Measurements from ENCODE around the gene CORO2A. TPM values are rescaled to one million over a fixed set of nuclear protein-coding genes. Genes with fewer than 3 reads are reported as not detected.

The CORO2A gene
- total and polyA plus RNA-seq, 2 of the 13 experiments (the other 11 are each of a cell fraction or from before 2014, with no cell fraction given) = 14.4 to 15.3 TPM

DNA sequence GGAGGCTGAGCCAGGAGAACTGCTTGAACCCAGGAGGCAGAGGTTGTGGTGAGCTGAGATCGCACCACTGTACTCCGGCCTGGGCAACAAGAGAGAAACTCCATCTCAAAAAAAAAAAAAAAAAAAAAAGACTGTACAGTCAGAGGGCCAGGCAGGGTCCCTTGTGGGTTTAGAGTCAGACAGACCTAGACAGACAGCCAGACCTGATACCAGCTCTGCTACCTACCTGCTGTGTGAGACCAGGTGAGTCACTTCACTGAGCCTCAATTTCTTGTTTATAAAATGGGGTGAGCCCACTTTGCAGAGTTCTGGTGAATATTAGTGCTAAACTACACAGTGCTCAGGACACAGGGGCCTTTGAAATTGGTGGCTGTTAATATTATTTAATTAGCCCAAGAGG is 93.1 kb downstream of the CORO2A start (continued):
- TF ChIP-seq, protein P1, sequence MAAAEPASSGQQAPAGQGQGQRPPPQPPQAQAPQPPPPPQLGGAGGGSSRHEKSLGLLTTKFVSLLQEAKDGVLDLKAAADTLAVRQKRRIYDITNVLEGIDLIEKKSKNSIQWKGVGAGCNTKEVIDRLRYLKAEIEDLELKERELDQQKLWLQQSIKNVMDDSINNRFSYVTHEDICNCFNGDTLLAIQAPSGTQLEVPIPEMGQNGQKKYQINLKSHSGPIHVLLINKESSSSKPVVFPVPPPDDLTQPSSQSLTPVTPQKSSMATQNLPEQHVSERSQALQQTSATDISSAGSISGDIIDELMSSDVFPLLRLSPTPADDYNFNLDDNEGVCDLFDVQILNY (CRISPR knock-in tag; conservative IDR thresholded peaks at IDR 0.05) = no peak

DNA sequence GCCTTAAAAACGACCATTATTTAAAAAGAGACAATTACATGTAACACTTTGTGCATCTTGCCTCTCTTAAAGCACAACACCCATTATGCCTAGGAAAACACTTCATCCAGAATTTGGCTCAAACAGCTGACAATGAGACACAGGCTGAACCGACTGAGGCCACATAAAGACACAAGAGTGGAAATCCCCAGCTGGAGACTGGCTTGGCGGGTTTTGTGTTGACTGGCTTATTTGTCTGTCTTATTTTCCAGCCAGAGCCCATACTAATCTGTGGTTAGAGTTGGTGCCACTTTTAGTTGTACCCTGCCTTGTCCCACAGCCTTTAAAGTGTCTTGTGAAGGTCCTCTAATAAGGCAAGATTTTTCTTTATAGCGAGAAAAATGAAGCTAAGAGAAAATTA is 94.6 kb downstream of the CORO2A start:
- H3K27ac ChIP-seq (ENCODE audit: extremely low read length, insufficient read depth, low read length) = no peak overlapping the region
- no peak overlapping the region for H3K9ac ChIP-seq (ENCODE audit: insufficient read depth, low read depth, low read length)
- no peaks in the 10 kb centered on the region for H4K20me1 ChIP-seq (ENCODE audit: insufficient read depth, low read length)
- no peak overlapping the region for H3K4me3 ChIP-seq (replicated peaks in 1 of 3; ENCODE audit: insufficient read depth in 1 of 3, low read depth in 2 of 3, low read length in 3 of 3)
- FAIRE-seq (no peak), ATAC-seq (no peak), DNase-seq (ENCODE audit: low spot score) (no peak)
- no TSS peak for BruUV-seq (replicated peaks)
- no peaks in the 10 kb centered on the region for H3K9me3 ChIP-seq (ENCODE audit: low read length)
- H2AFZ ChIP-seq (ENCODE audit: low read length) = no peak overlapping the region
- ChIA-PET POLR2A (no interaction called here), CTCF (ENCODE audit: low intra/inter-chr PET ratio, low total read pairs) (no interaction called here)
- TF ChIP-seq ZNF10 (CRISPR knock-in tag; IDR thresholded peaks at IDR 0.05; ENCODE audit: borderline replicate concordance, low read depth) (no peak), SP5 (CRISPR knock-in tag; IDR thresholded peaks at IDR 0.05; ENCODE audit: borderline replicate concordance, low read depth) (no peak), PCBP1 (IDR thresholded peaks at IDR 0.05; ENCODE audit: borderline replicate concordance, low read depth, low read length) (no peak), KDM2A (CRISPR knock-in tag; IDR thresholded peaks at IDR 0.05; ENCODE audit: borderline replicate concordance, low read depth) (no peak), ZNF790 (CRISPR knock-in tag; IDR thresholded peaks at IDR 0.05; ENCODE audit: borderline replicate concordance) (no peak), ZZZ3 (CRISPR knock-in tag; IDR thresholded peaks at IDR 0.05; ENCODE audit: borderline replicate concordance) (no peak), ELF4 (CRISPR knock-in tag; IDR thresholded peaks at IDR 0.05; ENCODE audit: borderline replicate concordance) (no peak), SMAD3 (CRISPR knock-in tag; IDR thresholded peaks at IDR 0.05) (no peak), ZNF556 (CRISPR knock-in tag; IDR thresholded peaks at IDR 0.05; ENCODE audit: borderline replicate concordance) (no peak)
- TF ChIP-seq, protein P2, sequence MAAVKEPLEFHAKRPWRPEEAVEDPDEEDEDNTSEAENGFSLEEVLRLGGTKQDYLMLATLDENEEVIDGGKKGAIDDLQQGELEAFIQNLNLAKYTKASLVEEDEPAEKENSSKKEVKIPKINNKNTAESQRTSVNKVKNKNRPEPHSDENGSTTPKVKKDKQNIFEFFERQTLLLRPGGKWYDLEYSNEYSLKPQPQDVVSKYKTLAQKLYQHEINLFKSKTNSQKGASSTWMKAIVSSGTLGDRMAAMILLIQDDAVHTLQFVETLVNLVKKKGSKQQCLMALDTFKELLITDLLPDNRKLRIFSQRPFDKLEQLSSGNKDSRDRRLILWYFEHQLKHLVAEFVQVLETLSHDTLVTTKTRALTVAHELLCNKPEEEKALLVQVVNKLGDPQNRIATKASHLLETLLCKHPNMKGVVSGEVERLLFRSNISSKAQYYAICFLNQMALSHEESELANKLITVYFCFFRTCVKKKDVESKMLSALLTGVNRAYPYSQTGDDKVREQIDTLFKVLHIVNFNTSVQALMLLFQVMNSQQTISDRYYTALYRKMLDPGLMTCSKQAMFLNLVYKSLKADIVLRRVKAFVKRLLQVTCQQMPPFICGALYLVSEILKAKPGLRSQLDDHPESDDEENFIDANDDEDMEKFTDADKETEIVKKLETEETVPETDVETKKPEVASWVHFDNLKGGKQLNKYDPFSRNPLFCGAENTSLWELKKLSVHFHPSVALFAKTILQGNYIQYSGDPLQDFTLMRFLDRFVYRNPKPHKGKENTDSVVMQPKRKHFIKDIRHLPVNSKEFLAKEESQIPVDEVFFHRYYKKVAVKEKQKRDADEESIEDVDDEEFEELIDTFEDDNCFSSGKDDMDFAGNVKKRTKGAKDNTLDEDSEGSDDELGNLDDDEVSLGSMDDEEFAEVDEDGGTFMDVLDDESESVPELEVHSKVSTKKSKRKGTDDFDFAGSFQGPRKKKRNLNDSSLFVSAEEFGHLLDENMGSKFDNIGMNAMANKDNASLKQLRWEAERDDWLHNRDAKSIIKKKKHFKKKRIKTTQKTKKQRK (IDR thresholded peaks at IDR 0.05; ENCODE audit: low read length) = no peak
- TF ChIP-seq, protein P3, sequence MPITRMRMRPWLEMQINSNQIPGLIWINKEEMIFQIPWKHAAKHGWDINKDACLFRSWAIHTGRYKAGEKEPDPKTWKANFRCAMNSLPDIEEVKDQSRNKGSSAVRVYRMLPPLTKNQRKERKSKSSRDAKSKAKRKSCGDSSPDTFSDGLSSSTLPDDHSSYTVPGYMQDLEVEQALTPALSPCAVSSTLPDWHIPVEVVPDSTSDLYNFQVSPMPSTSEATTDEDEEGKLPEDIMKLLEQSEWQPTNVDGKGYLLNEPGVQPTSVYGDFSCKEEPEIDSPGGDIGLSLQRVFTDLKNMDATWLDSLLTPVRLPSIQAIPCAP (CRISPR knock-in tag; IDR thresholded peaks at IDR 0.05; ENCODE audit: low read depth) = no peak
- H3K79me2 ChIP-seq (ENCODE audit: insufficient read depth, low read length) = no peaks in the 10 kb centered on the region
- in situ Hi-C loops (cut with HindIII; ENCODE audit: extremely low pct_ligation_motif_present, low pct_unique_long_range_greater_than_20kb) = no loop called here
- H3K4me1 ChIP-seq (ENCODE audit: insufficient read depth, low read length) = peaks cover 14% of the 10 kb centered on the region
- no peaks in the 10 kb centered on the region for H3K27me3 ChIP-seq (ENCODE audit: control insufficient read depth in 1 of 2, insufficient read depth in 2 of 2, low read length in 2 of 2)
- 92% methylated on average over 4 of the region's 4 CpGs for WGBS (ENCODE audit: low lambda C conversion rate)
- H3K36me3 ChIP-seq (replicated peaks in 1 of 2; ENCODE audit: control insufficient read depth in 1 of 2, insufficient read depth in 2 of 2, low read length in 2 of 2) = peaks cover 14 to 41% of the 10 kb centered on the region in 2 experiments; a peak in 4 of 5 replicates
- intact Hi-C loops (cut with micrococcal nuclease; ENCODE audit: unreplicated experiment) = no loop called here
- no peak overlapping the region for H3K4me2 ChIP-seq (ENCODE audit: low read depth, low read length)

Measured in HepG2 (cell line).